ENCODE results near the gene NUBPL.
"Not testable (repeated sequence)": the region's sequence is repeated elsewhere in the genome, so short reads cannot be mapped to it uniquely, and the experiment has no call there.

NUBPL gene

GRCh38 chr14:31672709-31673108, 111.5 kb downstream of the NUBPL start:
- DNase-seq (ENCODE audit: low read depth, low spot score) = no peak

- DNase-seq (ENCODE audit: low read depth, low spot score) = no peak
These were observed 115.8 kb downstream of the NUBPL start for GRCh38 chr14:31677052-31677451.

- no peak for DNase-seq (ENCODE audit: low read depth, low spot score)
These were observed 116.4 kb downstream of the NUBPL start for GRCh38 chr14:31677630-31678029.

- no peak for DNase-seq (ENCODE audit: low read depth, low spot score)
These were observed 117.4 kb downstream of the NUBPL start for GRCh38 chr14:31678421-31679249.

DNA sequence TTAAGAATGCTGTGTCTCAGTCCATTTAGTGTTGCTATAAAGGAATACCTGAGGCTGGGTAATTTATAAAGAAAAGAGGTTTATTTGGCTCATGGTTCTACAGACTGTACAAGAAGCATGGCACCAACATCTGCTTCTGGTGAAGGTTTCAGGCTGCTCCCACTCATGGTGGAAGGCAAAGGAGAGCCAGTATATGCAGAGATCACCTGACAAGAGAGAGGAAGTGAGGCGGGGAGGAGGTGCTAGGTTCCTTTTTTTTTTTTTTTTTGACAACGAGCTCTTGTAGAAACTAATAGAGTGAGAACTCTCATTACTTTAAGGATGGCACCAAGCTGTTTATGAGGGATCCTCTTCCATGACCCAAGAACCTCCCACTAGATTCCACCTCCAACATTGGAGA, 121.6 kb downstream of the NUBPL start:
- DNase-seq (ENCODE audit: low read depth, low spot score) = no peak

DNA sequence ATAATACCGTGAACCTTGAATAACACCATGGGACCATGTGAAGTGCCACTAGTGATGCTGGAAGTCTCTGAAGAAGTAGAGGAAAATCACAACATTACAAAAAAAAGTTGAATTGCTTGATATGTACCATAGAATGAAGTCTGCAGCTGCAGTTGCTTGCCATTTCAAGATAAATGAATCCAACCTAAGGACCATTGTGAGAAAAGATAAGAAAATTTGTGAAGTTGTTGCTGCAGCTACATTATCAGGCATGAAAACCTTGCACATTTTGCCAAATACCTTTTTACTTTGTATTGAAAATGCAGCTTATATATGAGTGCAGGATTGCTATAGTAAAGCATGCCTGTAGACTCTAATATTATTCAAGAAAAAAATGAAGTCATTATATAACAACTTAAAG, 126.5 kb downstream of the NUBPL start:
- DNase-seq (ENCODE audit: low read depth, low spot score) = no peak

- DNase-seq (ENCODE audit: low read depth, low spot score) = no peak
These were observed 128.9 kb downstream of the NUBPL start for GRCh38 chr14:31690056-31690455.

DNA sequence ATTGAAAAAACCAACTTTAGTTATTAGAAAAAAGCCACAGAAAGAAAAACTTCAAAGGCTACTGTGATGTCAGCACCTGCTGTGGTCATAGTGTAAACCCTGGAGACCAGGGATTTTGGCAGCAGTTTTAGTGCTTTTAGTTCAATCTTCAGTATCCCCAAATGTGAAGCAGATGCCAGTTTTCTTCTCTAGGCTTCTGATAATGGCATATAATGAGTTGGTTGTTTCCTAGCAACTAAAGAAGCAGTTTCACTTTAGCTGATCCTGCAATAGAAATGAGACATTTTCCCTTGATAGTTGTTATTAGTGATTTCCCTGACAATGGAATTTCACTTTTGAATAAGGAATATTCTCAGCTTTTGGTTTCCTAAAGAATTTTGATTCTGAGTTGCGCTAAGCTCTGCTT, 131.2 kb downstream of the NUBPL start:
- DNase-seq (ENCODE audit: low read depth, low spot score) = no peak

DNA sequence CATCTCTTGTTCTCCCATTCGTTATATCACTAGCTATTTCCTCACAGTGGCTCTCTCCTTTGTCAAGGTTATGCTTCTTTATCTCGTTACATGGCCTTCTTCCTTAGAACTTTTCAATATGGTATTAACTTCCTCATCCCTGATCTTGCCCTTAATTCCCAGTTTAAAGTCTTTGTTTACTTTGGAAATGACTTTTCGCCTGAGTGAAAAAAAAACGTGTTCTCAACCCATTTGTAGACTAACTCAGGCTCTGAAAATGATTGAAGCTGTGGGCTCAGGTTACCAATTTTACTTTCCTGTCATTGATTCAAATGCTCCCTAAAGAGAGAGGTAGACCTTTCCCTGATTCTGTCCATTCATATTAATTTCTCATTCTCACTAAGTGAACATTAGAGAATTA, 135.2 kb downstream of the NUBPL start:
- DNase-seq (ENCODE audit: low read depth, low spot score) = no peak

- no peak for DNase-seq (ENCODE audit: low read depth, low spot score)
These were observed 138.6 kb downstream of the NUBPL start for GRCh38 chr14:31699809-31700208.

DNA sequence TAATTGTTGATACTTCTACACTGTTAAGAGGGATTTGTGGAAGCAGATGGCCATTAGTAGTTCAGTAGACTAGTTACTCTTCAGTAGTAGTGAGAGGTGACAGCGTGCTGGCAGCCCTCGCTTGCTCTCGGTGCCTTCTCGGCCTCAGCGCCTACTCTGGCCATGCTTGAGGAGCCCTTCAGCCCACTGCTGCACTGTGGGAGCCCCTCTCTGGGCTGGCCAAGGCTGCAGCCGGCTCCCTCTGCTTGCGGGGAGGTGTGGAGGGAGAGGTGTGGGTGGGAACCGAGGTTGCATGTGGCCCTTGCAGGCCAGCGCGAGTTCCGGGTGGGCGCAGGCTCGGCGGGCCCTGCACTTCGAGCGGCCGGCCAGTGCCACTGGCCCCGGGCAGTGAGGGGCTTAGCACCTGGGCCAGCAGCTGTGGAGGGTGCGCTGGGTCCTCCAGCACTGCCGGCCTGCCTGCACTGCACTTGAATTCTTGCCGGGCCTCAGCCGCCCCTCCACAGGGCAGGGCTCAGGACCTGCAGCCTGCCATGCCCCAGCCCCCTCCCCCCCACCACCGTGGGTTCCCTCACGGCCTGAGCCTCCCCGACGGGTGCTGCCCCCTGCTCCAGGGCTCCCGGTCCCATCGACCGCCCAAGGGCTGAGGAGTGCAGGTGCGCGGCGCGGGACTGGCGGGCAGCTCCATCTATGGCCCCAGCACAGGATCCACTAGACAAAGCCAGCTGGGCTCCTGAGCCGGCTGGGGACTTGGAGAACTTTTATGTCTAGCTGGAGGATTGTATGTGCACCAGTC, 139.3 kb downstream of the NUBPL start:
- no peak for DNase-seq (ENCODE audit: low read depth, low spot score)

DNA sequence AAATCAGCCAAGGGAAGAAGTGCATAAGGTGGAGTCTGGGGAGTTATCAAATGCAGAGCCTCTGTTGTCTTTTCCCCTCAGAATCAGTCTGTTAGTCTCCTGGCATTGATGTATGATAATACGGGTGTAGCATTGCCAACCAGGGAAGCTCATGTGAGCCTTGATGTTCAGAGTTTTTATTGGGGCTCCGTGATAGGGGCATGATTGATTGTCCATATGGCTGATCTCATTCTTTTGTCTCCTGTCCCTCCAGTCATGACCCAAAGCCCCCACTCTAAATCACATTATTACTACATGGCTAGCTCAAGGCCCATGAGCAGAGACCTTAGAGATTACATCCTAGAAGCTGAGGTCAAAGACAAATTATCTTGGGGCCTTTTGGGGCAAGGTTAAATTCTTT, 140.9 kb downstream of the NUBPL start:
- no peak for DNase-seq (ENCODE audit: low read depth, low spot score)

DNA sequence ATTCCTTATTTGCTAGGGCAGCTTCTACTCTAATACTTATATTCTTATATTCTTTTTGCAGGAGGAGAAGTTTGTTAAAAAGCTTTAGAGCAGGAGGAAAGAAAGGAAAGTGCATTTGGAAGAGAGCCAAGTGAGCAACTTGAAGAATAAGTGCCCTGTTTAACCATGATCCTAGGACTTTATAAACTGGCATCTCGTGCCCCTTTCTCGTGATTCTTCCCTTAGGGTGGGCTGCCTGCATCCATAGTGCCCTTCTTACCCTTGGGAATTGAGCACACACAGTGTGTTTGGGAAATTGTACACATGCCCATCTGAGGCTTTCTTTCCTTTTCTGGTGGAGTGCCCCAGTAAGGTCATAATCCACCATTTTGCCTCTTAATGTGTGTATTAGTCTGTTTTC, 141.9 kb downstream of the NUBPL start:
- DNase-seq (ENCODE audit: low read depth, low spot score) = no peak

DNA sequence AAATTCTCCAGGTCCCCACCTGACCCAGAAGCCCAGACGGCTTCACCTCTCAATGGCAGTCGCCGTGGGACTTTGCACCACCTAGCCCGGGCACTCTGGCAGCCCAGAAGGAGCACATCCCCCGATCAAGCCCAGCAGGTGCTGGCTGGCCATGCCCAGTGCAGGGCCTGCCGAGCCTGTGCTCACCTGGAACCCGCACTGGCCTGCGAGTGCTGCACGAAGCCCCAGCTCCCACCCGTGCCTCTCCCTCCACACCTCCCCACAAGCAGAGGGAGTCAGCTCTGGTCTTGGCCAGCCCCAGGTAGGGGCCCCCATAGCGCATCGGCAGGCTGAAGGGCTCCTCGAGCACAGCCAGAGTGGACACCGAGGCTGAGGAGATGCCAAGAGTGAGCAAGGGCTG, 144.5 kb downstream of the NUBPL start:
- DNase-seq (ENCODE audit: low read depth, low spot score) = no peak

GRCh38 chr14:31708661-31709060, 147.5 kb downstream of the NUBPL start:
- DNase-seq (ENCODE audit: low read depth, low spot score) = not testable (repeated sequence)

DNA sequence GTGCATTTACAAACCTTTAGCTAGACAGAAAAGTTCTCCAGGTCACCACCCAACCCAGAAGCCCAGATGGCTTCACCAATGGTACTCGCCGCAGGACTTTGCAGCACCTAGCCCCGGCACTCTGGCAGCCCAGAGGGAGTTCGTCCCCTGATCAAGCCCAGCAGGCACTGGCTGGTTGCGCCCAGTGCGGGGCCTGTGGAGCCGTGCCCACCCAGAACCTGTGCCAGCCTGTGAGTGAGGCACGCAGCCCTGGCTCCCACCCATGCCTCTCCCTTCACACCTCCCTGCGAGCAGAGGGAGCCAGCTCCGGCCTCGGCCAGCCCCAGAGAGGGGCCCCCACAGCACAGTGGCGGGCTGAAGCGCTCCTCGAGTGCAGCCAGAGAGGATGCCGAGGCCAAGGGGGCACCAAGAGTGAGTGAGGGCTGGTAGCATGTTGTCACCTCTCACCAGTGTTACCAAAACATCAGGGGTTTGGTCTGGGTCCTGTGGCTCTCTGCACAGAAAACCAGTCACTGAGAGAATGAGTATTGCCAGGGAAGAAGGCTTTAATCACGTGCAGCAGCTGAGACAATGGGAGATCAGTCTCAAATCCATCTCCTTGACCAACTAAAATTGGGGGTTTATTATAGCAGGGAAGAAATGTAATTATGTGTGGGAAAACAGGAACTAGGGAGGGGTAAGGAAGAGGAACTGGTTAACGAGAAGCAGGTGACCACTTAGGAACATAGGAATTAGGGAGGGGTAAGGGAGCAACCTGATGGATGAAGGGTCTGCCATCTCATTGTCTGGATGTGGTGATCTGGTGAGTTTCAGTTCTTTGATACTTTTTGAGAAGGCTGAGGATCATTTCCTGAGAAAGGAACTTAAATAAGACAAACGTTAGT, 151.3 kb downstream of the NUBPL start:
- DNase-seq (ENCODE audit: low read depth, low spot score) = no peak

- DNase-seq (ENCODE audit: low read depth, low spot score) = no peak
These were observed 155.0 kb downstream of the NUBPL start for GRCh38 chr14:31716208-31716607.

- DNase-seq (ENCODE audit: low read depth, low spot score) = no peak
These were observed 156.3 kb downstream of the NUBPL start for GRCh38 chr14:31717294-31718085.

DNA sequence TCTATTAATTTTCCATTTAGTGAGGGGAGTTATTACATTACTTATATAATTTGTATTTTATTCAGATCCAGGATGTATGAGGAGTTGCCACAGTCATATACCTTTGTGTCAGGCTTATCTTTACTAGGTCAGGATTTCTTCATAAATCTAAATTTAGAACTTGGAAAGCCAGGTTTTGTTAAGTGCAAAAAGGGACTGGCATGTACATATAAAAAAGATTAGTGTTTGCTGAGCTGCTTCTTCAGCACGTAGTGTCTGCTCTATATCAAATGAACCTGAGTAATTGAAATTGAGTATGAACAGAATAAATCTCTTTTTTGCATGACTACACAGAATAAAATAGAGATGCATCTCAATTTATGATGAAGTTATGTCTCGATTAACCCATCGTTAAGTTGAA, 157.4 kb downstream of the NUBPL start:
- no peak for DNase-seq (ENCODE audit: low read depth, low spot score)

GRCh38 chr14:31718985-31719384, 157.8 kb downstream of the NUBPL start:
- no peak for DNase-seq (ENCODE audit: low read depth, low spot score)

DNA sequence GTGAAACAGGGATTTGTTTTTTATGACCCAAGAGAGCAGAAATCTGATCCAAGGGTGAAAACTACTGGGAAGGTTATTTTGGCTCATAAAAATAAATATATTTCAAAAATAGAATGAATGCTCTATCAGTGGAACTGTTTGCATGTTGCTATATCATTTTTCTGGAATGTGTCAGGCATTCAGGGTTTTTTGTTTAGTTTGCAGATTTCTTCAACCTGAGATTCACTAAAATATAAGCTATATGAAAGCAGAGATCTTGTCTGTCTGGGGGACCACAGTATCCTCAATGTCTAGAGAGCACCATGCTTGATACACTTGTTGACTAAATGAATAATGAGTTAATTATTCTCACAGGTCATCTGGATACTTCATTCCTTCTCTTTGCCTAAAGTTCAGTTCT, 165.1 kb downstream of the NUBPL start:
- no peak for DNase-seq (ENCODE audit: low read depth, low spot score)

All from activated naive CD8-positive, alpha-beta T cell treated with anti-CD3 and anti-CD28 coated beads, Interleukin-2, amount 50 U/mL, for 16 hours (primary cell).